ENCODE measurements around the gene IGFBP7. TPM values are rescaled to one million over a fixed set of nuclear protein-coding genes. Genes with fewer than 3 reads are reported as not detected.

Gene IGFBP7
- total and polyA plus RNA-seq, 2 of the 8 experiments (the other 6 are each of a cell fraction or from before 2014, with no cell fraction given): 0.17 to 0.48 TPM

DNA sequence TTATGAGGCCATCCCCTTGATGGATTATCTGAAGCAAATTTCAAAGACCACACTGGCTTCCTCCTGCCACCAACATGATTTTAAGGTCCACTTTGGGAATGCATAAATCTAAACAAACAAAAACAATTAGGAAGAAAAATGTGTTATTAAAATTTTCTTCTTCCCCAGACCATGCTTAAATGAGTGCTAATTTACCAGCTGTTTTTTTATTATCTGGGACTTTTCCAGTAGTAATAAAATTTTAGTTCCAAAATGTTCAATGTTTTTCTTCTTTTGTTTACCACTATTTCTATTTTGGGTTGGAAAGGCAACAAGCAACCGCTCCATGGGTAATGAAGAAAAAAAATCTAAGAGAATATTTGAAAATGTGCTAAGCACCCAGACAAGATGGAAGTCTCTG is 69.2 kb downstream of the IGFBP7 start (continued):
- no peak for TF ChIP-seq E2F6 (IDR thresholded peaks at IDR 0.05)
- no peak for TF ChIP-seq TEAD4 (IDR thresholded peaks at IDR 0.05; ENCODE audit: low read depth, low read length)
- TF ChIP-seq SP1 (IDR thresholded peaks at IDR 0.05; ENCODE audit: low read depth, low read length): no peak
- no peak for TF ChIP-seq CBX5 (IDR thresholded peaks at IDR 0.05; ENCODE audit: low read depth, low read length)
- TF ChIP-seq RNF2 (IDR thresholded peaks at IDR 0.05; ENCODE audit: borderline replicate concordance, low read depth, low read length, missing control alignments, poor library complexity, severe bottlenecking): no peak
- no peak for TF ChIP-seq ATF3 (IDR thresholded peaks at IDR 0.05; ENCODE audit: insufficient read depth, low read depth, low read length)
- no peak for TF ChIP-seq ASH2L (IDR thresholded peaks at IDR 0.05; ENCODE audit: low read length)
